ENCODE results near the gene PPFIBP1. TPM values are rescaled to one million over a fixed set of nuclear protein-coding genes. Genes with fewer than 3 reads are reported as not detected.

Gene PPFIBP1
- total RNA-seq, 3 donors from 2014 or later (not counting 1 experiment from before 2014, with no cell fraction given), result 0.73 to 1.6 (median 1.4) TPM

DNA sequence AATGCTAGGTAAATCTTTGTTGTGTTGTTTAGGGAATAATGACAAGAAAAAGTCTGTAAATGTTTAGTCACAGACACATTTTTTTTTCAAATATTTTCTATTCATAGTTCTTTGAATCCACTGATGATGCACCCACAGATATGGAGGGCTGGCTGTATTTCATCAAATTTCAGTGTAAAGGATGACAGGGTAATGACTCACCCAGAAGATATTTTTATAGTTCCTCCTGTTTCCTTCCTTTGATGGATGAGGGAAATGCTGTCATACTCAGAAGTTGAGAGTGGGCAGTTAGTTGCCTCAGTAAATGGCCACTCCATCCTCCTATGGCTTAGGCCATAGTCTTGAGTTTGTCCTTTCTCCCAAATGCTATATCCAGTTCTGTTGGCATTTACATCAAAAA is 95.3 kb downstream of the PPFIBP1 start:
- no peaks in the 10 kb centered on the region for H3K4me1 Mint-ChIP-seq
- H3K9me3 ChIP-seq (ENCODE audit: control insufficient read depth, insufficient read depth, low read length), result no peaks in the 10 kb centered on the region
- no peak overlapping the region for H3K4me3 Mint-ChIP-seq
- intact Hi-C loops (cut with micrococcal nuclease), result no loop called here
- H3K27me3 Mint-ChIP-seq (ENCODE audit: low read depth in 2 of 2), result peaks cover 6 to 11% of the 10 kb centered on the region in 2 donors
- TF ChIP-seq, protein P1, sequence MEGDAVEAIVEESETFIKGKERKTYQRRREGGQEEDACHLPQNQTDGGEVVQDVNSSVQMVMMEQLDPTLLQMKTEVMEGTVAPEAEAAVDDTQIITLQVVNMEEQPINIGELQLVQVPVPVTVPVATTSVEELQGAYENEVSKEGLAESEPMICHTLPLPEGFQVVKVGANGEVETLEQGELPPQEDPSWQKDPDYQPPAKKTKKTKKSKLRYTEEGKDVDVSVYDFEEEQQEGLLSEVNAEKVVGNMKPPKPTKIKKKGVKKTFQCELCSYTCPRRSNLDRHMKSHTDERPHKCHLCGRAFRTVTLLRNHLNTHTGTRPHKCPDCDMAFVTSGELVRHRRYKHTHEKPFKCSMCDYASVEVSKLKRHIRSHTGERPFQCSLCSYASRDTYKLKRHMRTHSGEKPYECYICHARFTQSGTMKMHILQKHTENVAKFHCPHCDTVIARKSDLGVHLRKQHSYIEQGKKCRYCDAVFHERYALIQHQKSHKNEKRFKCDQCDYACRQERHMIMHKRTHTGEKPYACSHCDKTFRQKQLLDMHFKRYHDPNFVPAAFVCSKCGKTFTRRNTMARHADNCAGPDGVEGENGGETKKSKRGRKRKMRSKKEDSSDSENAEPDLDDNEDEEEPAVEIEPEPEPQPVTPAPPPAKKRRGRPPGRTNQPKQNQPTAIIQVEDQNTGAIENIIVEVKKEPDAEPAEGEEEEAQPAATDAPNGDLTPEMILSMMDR (IDR thresholded peaks at IDR 0.05), result no peak
- no peak overlapping the region for H3K27ac Mint-ChIP-seq
- H3K27me3 ChIP-seq (ENCODE audit: control insufficient read depth, insufficient read depth, low read length), result no peaks in the 10 kb centered on the region
- H3K36me3 Mint-ChIP-seq, result no peaks in the 10 kb centered on the region
- ATAC-seq (peak in 1 of 3 donors; percentile 28), DNase-seq (no peak)
- H3K36me3 ChIP-seq (ENCODE audit: control insufficient read depth, insufficient read depth, low read length), result no peaks in the 10 kb centered on the region
- no peaks in the 10 kb centered on the region for H3K4me1 ChIP-seq (ENCODE audit: control insufficient read depth, insufficient read depth, low read length)
- H3K27ac ChIP-seq (ENCODE audit: low read length), result no peak overlapping the region
- H3K4me3 ChIP-seq (ENCODE audit: low read length), result no peak overlapping the region
- H3K9me3 Mint-ChIP-seq, result no peaks in the 10 kb centered on the region

DNA sequence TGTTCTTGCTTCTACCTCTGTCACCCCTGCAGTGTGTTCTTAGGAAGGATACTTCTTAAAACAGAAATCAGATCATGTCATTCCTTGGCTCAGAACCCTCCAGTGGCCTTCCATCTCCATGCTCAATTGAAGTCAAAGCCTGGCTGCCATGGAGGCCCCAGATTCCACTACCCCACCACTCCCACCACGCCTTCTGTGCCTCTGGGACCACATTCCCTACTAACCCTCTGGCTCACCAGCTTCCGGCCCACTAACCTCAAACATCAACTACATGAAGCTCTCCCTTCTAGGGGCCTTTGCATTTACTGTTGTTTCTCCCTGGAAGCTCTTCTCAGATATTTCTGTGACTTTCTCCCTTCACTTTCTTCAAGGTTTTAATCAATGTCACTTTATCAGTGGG is 96.1 kb downstream of the PPFIBP1 start:
- H3K9me3 Mint-ChIP-seq, result no peaks in the 10 kb centered on the region
- no peak overlapping the region for H3K27ac Mint-ChIP-seq
- no peaks in the 10 kb centered on the region for H3K4me1 Mint-ChIP-seq
- no peaks in the 10 kb centered on the region for H3K36me3 ChIP-seq (ENCODE audit: control insufficient read depth, insufficient read depth, low read length)
- TF ChIP-seq, protein P1 (IDR thresholded peaks at IDR 0.05), result no peak
- intact Hi-C loops (cut with micrococcal nuclease), result no loop called here
- no peaks in the 10 kb centered on the region for H3K4me1 ChIP-seq (ENCODE audit: control insufficient read depth, insufficient read depth, low read length)
- WGBS (ENCODE audit: insufficient coverage), result 91% methylated on average over 2 of the region's 2 CpGs
- H3K27me3 Mint-ChIP-seq (ENCODE audit: low read depth in 2 of 2), result peaks cover 6 to 11% of the 10 kb centered on the region in 2 donors
- no peak overlapping the region for H3K27ac ChIP-seq (ENCODE audit: low read length)
- ATAC-seq (no peak), DNase-seq (no peak)
- no peaks in the 10 kb centered on the region for H3K36me3 Mint-ChIP-seq
- no peak overlapping the region for H3K4me3 Mint-ChIP-seq
- no peaks in the 10 kb centered on the region for H3K9me3 ChIP-seq (ENCODE audit: control insufficient read depth, insufficient read depth, low read length)
- no peaks in the 10 kb centered on the region for H3K27me3 ChIP-seq (ENCODE audit: control insufficient read depth, insufficient read depth, low read length)
- H3K4me3 ChIP-seq (ENCODE audit: low read length), result no peak overlapping the region

DNA sequence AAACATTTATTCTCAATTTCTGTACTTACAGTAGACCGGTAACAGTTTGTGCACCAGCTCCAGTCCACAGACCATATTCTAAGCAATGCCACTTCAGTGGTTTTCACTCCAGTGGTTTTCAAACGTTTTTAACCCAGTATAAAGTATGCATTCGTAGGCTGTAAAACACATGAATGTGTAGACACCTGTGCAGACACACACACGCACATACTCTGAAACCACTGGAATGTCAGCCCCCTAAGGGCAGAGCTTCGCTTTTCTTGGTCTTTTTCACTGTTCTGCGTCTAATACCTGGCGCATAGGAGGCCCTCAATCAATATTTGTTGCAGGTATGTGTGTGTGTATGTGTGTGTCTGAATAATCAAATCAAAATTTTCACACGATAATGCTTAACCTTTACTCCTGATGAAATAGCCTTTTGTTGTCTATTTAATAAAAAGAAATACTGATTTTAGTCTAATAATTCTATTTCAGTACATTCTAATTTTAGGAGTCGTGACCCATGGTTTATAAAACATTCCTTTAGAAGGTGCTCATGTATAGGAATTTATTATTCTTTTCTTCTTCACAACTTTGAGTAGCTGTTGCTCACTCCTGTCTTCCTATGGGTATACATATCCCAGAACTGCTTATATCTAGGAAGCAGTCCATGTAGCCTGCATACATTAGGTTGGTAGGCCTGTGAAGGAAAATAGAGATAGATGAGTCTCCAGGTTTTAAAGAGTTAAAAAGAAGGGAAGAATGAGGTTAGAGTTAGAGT is 98.6 kb downstream of the PPFIBP1 start:
- H3K27me3 ChIP-seq (ENCODE audit: control insufficient read depth, insufficient read depth, low read length), result no peaks in the 10 kb centered on the region
- no peak overlapping the region for H3K4me3 ChIP-seq (ENCODE audit: low read length)
- WGBS (ENCODE audit: insufficient coverage), result 78% methylated on average over 7 of the region's 9 CpGs
- TF ChIP-seq, protein P1 (IDR thresholded peaks at IDR 0.05), result no peak
- intact Hi-C loops (cut with micrococcal nuclease), result no loop called here
- Mint-ChIP-seq H3K27me3 (ENCODE audit: low read depth in 2 of 2) (no peaks in the 10 kb centered on the region), H3K36me3 (no peaks in the 10 kb centered on the region), H3K4me1 (no peaks in the 10 kb centered on the region), H3K27ac (no peak overlapping the region), H3K4me3 (no peak overlapping the region), H3K9me3 (no peaks in the 10 kb centered on the region)
- no peaks in the 10 kb centered on the region for H3K9me3 ChIP-seq (ENCODE audit: control insufficient read depth, insufficient read depth, low read length)
- H3K27ac ChIP-seq (ENCODE audit: low read length), result no peak overlapping the region
- ATAC-seq (no peak), DNase-seq (no peak)
- H3K36me3 ChIP-seq (ENCODE audit: control insufficient read depth, insufficient read depth, low read length), result no peaks in the 10 kb centered on the region
- no peaks in the 10 kb centered on the region for H3K4me1 ChIP-seq (ENCODE audit: control insufficient read depth, insufficient read depth, low read length)

DNA sequence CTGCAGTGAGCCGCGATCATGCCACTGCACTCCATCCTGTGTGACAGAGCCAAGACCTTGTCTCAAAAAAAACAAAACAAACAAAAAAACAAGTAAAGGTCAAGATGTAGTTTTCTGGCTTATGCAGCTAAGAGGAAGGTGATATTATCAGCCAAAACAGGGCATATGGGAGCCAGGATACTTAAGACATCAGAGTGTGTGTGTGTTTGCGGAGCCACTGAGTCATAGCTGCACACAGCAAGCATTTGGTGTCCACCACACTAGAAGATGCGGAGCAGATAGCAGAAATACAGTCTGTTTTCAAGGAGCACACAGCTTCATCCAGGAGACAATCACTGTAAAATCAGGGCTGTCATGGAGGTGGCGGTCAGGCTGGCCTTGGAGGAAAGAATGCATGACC is 99.6 kb downstream of the PPFIBP1 start:
- H3K27me3 ChIP-seq (ENCODE audit: control insufficient read depth, insufficient read depth, low read length), result no peaks in the 10 kb centered on the region
- TF ChIP-seq, protein P1 (IDR thresholded peaks at IDR 0.05), result no peak
- H3K4me3 ChIP-seq (ENCODE audit: low read length), result no peak overlapping the region
- Mint-ChIP-seq H3K27me3 (ENCODE audit: low read depth in 2 of 2) (no peaks in the 10 kb centered on the region), H3K36me3 (no peaks in the 10 kb centered on the region), H3K27ac (no peak overlapping the region), H3K4me1 (no peaks in the 10 kb centered on the region), H3K4me3 (no peak overlapping the region), H3K9me3 (no peaks in the 10 kb centered on the region)
- intact Hi-C loops (cut with micrococcal nuclease), result no loop called here
- DNase-seq (no peak), ATAC-seq (no peak)
- H3K9me3 ChIP-seq (ENCODE audit: control insufficient read depth, insufficient read depth, low read length), result no peaks in the 10 kb centered on the region
- no peak overlapping the region for H3K27ac ChIP-seq (ENCODE audit: low read length)
- no peaks in the 10 kb centered on the region for H3K36me3 ChIP-seq (ENCODE audit: control insufficient read depth, insufficient read depth, low read length)
- H3K4me1 ChIP-seq (ENCODE audit: control insufficient read depth, insufficient read depth, low read length), result no peaks in the 10 kb centered on the region
- 88% methylated on average over 5 of the region's 5 CpGs for WGBS (ENCODE audit: insufficient coverage)

Measured in natural killer cell (primary cell).